Measurements from ENCODE around the gene MICU2.
A peak's percentile ranks its signal among the peaks of the same experiment; 100 is the strongest.

Gene MICU2, protein sequence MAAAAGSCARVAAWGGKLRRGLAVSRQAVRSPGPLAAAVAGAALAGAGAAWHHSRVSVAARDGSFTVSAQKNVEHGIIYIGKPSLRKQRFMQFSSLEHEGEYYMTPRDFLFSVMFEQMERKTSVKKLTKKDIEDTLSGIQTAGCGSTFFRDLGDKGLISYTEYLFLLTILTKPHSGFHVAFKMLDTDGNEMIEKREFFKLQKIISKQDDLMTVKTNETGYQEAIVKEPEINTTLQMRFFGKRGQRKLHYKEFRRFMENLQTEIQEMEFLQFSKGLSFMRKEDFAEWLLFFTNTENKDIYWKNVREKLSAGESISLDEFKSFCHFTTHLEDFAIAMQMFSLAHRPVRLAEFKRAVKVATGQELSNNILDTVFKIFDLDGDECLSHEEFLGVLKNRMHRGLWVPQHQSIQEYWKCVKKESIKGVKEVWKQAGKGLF

DNA sequence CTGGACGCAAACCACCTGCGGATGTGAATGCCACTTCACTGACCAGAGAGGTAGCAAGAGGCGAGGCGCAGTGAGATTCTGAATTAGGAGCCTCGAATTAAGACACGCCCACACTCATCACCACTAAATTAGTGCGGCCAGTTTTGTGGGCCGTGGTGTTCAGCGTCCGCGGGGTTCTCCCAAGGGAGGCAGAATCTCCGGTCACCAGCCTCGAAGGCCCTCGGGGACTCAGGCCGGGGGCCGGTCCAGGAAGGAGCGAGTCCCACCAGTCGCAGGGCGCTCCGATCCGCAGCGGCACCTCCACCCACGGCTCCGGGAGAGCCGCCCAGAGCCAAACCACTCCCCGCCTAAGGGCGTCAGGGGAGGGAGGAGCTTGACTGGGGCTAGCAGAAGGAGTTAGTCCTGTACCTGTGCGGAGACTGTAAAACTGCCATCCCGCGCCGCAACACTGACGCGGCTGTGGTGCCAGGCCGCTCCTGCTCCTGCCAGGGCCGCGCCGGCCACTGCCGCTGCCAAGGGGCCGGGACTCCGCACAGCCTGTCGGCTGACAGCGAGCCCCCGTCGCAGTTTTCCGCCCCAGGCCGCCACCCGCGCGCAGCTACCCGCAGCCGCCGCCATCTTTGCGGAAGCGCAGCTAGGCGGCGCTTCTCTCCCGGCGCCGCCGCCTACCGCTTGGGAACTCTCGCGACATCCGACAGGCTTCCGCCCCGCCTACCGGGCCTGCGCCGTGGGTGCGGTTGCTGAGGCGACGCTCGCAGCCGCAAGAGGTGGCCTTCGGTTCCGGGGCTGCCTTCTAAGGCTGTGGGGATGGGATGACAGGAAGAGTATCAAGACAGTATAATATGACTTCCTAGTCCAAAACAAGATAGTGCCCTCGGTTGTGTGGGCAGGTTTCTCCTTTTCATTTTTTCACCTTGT, at the start of gene MICU2:
Gene MICU2, minus strand, starts transcription at position 640 of the 918 bp plus-strand sequence. Its CDS starts 22 bp downstream, at position 618.
- in situ Hi-C loops (cut with HindIII; ENCODE audit: low pct_unique_long_range_greater_than_20kb, low sequenced_read_pairs), result no loop called here
- no peak for TF ChIP-seq JUND (IDR thresholded peaks at IDR 0.05; ENCODE audit: low read depth)

DNA sequence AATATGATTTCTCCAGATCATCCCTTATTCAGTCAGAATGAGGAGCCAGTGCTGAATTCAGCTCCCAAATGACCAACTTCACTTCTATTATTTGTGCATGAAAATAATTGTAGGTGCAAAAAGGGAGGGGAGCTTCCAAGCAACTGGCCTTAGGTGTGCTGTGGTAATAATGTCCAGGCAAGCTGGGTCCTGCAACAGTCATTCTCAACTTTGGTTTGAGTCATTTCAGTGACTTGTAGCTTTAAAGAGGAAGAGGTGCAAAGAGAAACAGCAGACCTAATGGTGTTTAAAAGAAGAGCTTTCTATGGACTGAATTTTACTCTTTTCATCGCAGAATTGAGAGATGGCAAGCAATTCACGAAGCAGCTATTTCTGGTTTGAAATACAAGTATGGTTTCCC, 37.7 kb upstream of the MICU2 start:
- TF ChIP-seq JUND (IDR thresholded peaks at IDR 0.05; ENCODE audit: low read depth), result no peak
- DNase-seq (ENCODE audit: low read depth in 1 of 2, low spot score in 1 of 2), result no peak
- in situ Hi-C loops (cut with HindIII; ENCODE audit: low pct_unique_long_range_greater_than_20kb, low sequenced_read_pairs), result no loop called here

More for the DNA sequence above, at the start of gene MICU2:
- DNase-seq (ENCODE audit: low read depth in 1 of 2, low spot score in 1 of 2), result peak; percentile 77 to 95

DNA sequence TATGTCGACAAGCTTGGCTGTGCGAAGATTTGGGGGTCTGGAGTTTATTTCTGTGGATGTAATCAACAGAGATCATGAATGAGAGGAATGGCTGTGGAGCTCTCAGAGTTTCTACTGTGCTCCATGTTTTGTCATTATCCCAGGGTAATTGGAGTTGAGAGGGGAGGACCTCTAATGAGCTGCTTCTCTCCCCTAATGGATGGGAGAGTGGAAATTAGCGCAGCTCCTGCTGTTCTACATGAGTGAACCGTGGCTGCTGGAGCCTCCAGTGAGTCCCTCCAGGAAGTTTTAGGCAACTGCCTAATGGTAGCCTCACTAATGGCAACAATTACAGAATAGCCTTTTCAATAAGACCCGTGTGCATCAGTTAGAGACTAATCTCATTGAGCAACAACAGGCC, 35.6 kb upstream of the MICU2 start:
- no peak for DNase-seq (ENCODE audit: low read depth in 1 of 2, low spot score in 1 of 2)
- no peak for TF ChIP-seq JUND (IDR thresholded peaks at IDR 0.05; ENCODE audit: low read depth)
- in situ Hi-C loops (cut with HindIII; ENCODE audit: low pct_unique_long_range_greater_than_20kb, low sequenced_read_pairs), result no loop called here

DNA sequence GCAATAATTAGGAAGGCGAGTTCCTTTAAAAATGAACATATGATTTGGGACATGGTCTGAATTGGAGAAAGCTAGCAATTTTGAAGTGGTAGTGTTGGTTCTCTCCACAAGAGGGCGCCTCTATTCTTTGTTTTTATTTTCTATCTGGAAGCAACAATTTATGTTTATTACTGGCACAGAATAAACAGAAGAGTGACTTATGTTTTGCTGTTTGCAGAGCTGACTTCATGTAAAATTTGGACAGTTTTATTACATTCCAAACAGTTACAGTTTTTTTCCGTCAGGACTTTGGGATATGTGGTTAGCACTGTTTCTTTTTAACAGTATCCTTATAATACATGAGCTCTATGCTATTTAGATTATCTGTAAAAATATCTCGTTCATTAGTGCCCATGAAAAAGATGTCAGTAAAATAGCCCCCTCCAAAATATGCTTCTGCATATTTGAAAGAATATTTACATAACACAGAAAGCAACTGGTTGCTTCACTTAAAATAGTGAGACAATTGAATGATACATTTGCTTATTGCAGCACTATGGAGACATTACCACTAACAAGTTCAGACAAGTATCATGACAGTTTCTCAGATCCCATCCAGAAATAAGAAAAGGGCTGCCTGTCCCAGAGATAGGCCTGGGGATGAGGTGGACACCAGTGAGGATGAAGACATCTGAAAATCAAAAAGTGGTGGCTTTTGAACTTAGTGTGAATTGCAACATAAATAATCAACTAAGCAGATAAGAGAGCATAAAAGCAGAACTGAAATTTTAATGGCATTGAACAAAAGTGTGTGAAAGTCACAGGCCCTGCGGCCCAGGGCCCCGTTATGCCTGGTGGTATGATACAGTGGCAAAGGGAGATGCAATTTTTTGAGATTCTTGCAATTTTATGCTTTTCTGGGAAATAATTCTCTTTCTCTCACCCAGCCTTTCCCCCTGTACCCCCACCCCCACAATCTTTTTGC, 34.6 kb upstream of the MICU2 start:
- in situ Hi-C loops (cut with HindIII; ENCODE audit: low pct_unique_long_range_greater_than_20kb, low sequenced_read_pairs), result no loop called here
- DNase-seq (ENCODE audit: low read depth in 1 of 2, low spot score in 1 of 2), result peak in 1 of 2 experiments; percentile 29
- TF ChIP-seq JUND (IDR thresholded peaks at IDR 0.05; ENCODE audit: low read depth), result no peak

DNA sequence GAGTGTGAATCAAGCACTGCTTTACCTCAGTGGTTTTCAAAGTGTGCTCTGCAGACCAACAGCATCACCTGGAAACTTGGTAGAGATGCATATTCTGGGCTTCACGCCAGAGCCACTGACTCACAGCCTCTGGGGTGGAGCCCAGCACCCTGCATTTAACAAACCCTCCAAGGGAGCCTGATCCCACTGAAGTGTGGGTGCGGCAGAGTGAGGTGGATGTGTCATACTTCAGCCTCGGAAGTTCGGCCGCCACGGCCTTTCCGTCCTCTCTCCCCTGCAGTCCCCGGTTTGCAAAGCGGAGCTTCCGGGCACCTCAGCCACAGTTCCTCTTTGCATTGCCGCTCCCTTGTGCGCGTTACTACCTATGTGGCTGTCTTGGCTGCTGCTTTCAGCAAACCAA, 33.3 kb upstream of the MICU2 start:
- TF ChIP-seq JUND (IDR thresholded peaks at IDR 0.05; ENCODE audit: low read depth), result no peak
- in situ Hi-C loops (cut with HindIII; ENCODE audit: low pct_unique_long_range_greater_than_20kb, low sequenced_read_pairs), result no loop called here
- DNase-seq (ENCODE audit: low read depth in 1 of 2, low spot score in 1 of 2), result no peak

DNA sequence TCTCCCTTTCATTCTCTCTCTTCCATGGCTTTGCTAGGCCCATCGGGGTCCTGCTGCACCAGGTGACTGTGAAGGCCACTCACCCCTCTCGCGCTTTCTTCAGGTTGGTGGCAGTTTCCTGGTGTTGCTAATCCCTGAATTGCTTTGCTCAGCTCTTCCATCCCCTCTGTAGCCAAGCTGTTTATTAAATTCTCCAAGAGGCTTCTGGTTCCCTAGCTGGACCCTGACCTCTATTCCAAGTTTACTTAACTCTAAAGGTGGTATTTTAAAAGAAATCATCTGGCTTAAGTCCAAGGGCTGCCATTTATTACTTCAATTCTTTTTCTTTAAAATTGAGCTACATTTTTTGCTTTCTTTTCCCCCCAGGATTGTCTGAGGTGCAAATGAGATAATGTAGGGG, 32.7 kb upstream of the MICU2 start:
- in situ Hi-C loops (cut with HindIII; ENCODE audit: low pct_unique_long_range_greater_than_20kb, low sequenced_read_pairs), result no loop called here
- no peak for TF ChIP-seq JUND (IDR thresholded peaks at IDR 0.05; ENCODE audit: low read depth)
- DNase-seq (ENCODE audit: low read depth in 1 of 2, low spot score in 1 of 2), result no peak

DNA sequence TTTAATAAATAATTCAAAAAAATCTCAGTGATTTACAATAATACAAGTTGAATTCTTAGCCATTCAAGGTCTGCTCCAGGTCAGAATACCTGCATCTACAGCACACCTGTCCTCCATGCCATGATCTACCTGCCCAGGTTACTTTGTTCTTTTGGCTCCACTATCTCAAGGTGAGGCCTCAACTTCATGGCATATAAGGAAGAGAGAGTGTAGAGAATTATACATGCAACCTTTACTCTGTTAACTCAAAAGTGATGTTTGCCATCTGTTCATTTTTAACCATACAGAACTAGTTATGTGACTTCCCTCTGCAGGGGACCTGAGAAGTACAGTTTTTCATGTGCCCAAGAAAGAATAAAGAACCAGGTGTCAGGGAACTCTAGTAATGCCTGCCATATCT, 28.2 kb upstream of the MICU2 start:
- no peak for DNase-seq (ENCODE audit: low read depth in 1 of 2, low spot score in 1 of 2)
- no peak for TF ChIP-seq JUND (IDR thresholded peaks at IDR 0.05; ENCODE audit: low read depth)
- in situ Hi-C loops (cut with HindIII; ENCODE audit: low pct_unique_long_range_greater_than_20kb, low sequenced_read_pairs), result no loop called here

DNA sequence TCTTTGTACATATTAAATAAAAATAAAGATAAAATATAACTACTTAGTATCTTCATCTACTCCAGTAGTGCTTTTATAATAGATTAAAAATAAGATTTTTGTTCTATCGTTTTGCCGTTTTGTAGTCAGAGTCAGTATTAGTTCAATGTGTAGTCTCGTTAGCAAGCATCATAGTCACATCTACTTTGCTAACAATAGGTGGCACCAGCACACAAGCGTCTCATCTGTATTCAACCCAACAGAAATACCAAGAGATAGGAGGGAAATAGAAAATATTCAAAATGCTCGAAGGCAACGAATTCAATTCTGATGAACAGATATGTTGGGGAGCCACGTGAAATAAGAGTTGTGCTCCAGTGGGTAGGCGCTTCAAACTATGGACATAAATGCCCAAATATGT, 21.4 kb upstream of the MICU2 start:
- TF ChIP-seq JUND (IDR thresholded peaks at IDR 0.05; ENCODE audit: low read depth), result no peak
- in situ Hi-C loops (cut with HindIII; ENCODE audit: low pct_unique_long_range_greater_than_20kb, low sequenced_read_pairs), result no loop called here
- peak; percentile 18 to 62 for DNase-seq (ENCODE audit: low read depth in 1 of 2, low spot score in 1 of 2)

DNA sequence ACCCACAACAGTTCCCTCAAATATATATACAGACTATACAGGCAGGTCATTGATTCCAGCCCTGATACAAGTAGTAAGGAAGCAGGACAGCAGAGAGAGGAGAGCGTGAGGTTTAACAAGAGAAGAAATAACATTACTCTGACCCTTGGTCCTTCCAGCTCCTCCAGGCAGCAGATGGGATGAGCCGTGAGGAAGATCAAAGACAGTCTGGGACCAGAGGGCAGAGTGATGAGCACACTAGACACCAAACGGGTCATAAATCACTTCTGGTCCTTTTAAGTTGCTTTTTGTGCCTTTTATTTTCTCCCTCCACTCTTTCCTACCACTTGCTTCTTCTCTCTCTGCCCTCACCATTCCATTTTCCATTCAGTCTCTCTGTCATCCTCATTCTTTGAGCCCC, 16.9 kb upstream of the MICU2 start:
- TF ChIP-seq JUND (IDR thresholded peaks at IDR 0.05; ENCODE audit: low read depth), result no peak
- in situ Hi-C loops (cut with HindIII; ENCODE audit: low pct_unique_long_range_greater_than_20kb, low sequenced_read_pairs), result no loop called here
- no peak for DNase-seq (ENCODE audit: low read depth in 1 of 2, low spot score in 1 of 2)

DNA sequence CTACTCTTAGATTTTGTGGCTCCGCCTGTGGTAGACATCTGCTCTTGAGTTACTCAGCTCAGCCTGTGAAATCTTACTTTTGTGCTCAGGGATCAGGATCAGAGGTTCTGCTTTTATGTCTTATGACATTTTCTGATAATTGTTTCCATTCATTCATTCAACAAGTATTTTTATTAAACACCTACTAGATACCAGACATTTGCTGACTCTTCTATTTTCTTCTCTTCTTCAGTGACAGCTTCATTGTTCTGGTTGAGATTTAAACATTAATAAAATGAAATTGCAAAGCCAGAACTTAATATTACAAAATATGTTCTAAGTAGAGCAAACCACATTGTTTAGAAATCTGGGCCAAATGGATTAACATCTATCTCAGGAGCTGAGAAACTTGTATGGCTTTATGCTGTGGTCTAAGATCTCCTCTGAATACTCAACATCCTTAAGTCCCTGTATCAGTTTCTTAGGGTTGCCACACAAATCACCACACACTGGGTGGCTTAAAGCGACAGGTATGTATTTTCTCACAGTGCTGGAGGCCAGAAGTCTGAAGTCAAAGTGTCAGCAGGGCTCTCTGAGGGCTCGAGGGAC, 15.8 kb upstream of the MICU2 start:
- no peak for DNase-seq (ENCODE audit: low read depth in 1 of 2, low spot score in 1 of 2)
- in situ Hi-C loops (cut with HindIII; ENCODE audit: low pct_unique_long_range_greater_than_20kb, low sequenced_read_pairs), result no loop called here
- TF ChIP-seq JUND (IDR thresholded peaks at IDR 0.05; ENCODE audit: low read depth), result no peak

DNA sequence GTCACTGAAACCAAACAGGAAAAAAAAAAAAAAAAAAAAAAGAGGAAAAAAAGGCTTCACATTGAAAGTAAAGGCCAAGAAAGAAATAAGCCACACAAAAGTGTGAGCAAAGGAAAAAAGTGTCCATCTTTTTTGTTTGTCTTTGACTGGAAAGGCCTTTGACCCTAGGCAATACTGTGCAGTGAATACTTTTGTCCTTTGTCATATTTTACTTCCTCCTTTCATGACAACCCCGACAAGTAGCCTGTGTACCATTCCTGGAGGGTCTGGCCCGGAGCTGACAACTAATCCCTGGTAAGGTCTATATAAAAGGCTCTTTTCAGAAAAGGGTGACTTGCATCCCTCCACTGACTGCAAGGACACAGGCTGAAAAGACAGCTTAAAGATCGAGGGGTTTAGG, 12.9 kb upstream of the MICU2 start:
- in situ Hi-C loops (cut with HindIII; ENCODE audit: low pct_unique_long_range_greater_than_20kb, low sequenced_read_pairs), result no loop called here
- DNase-seq (ENCODE audit: low read depth in 1 of 2, low spot score in 1 of 2), result no peak
- no peak for TF ChIP-seq JUND (IDR thresholded peaks at IDR 0.05; ENCODE audit: low read depth)

All from T47D (cell line).